HG03457 (cell line): ENCODE data around the gene ACTN3.
"Not testable (repeated sequence)": the region's sequence is repeated elsewhere in the genome, so short reads cannot be mapped to it uniquely, and the experiment has no call there.

Experiments
- ATAC-seq: cut with Tn5 transposase; IDR thresholded peaks from one replicate; pipeline ENCODE4 v1.9.1; 2021; ENCODE audit warnings: moderate number of reproducible peaks; ENCODE audit not compliant: unreplicated experiment

Gene ACTN3

GRCh38 chr11:66546368-66546965, at the start of gene ACTN3:
Gene ACTN3, plus strand, starts transcription at chr11:66546903. Its CDS starts 35 bp downstream, at chr11:66546938.
- no peak for ATAC-seq

GRCh38 chr11:66497206-66497605, 49.5 kb upstream of the ACTN3 start:
- no peak for ATAC-seq

- ATAC-seq = no peak
These were observed 48.2 kb upstream of the ACTN3 start for GRCh38 chr11:66498506-66498905.

GRCh38 chr11:66505276-66505816, 41.4 kb upstream of the ACTN3 start:
- no peak for ATAC-seq

- ATAC-seq = no peak
These were observed 37.6 kb upstream of the ACTN3 start for GRCh38 chr11:66509131-66509561.

- ATAC-seq = no peak
These were observed 36.3 kb upstream of the ACTN3 start, which contains the start of gene BBS1 for GRCh38 chr11:66510271-66510989. Gene BBS1, plus strand, starts transcription at chr11:66510635. Its CDS starts 25 bp downstream, at chr11:66510660.

- no peak for ATAC-seq
These were observed 35.7 kb upstream of the ACTN3 start for GRCh38 chr11:66510990-66511339.

- no peak for ATAC-seq
These were observed 23.1 kb upstream of the ACTN3 start for GRCh38 chr11:66523611-66524010.

- no peak for ATAC-seq
These were observed 22.2 kb upstream of the ACTN3 start for GRCh38 chr11:66524304-66525040.

- no peak for ATAC-seq
These were observed 17.6 kb upstream of the ACTN3 start for GRCh38 chr11:66529069-66529468.

- no peak for ATAC-seq
These were observed 17.0 kb upstream of the ACTN3 start for GRCh38 chr11:66529655-66530054.

- ATAC-seq = no peak
These were observed 15.6 kb upstream of the ACTN3 start for GRCh38 chr11:66530927-66531709.

GRCh38 chr11:66531841-66532240, 14.9 kb upstream of the ACTN3 start:
- ATAC-seq = no peak

GRCh38 chr11:66532784-66533183, 13.9 kb upstream of the ACTN3 start:
- ATAC-seq = no peak

- no peak for ATAC-seq
These were observed 7.4 kb upstream of the ACTN3 start for GRCh38 chr11:66539170-66539869.

GRCh38 chr11:66539870-66540213, 6.9 kb upstream of the ACTN3 start:
- ATAC-seq = no peak

GRCh38 chr11:66540598-66540997, 6.1 kb upstream of the ACTN3 start:
- not testable (repeated sequence) for ATAC-seq

- no peak for ATAC-seq
These were observed 4.8 kb upstream of the ACTN3 start for GRCh38 chr11:66541892-66542291.

- ATAC-seq = no peak
These were observed 4.3 kb upstream of the ACTN3 start for GRCh38 chr11:66542362-66542761.
